ENCODE data around the gene MCC.

MCC gene

DNA sequence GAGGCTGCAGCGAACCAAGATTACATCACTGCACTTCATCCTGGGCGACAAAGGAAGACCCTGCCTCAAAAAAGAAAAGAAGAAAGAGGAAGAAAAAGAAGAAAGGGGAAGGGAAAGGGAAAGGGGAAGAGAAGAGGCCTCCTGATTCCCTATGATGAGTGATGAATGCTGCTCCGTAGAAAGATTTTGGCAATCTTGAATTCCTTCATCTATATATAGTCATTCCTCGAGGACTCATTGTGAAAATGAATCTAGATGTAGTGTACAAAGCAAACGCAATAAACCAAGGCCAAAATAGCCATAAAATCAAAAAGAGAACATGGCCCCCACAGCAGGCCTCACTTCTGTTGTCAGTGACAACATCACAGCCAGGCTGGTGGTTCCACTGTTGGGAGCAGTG, 293.7 kb downstream of the MCC start:
- no peak for DNase-seq

DNA sequence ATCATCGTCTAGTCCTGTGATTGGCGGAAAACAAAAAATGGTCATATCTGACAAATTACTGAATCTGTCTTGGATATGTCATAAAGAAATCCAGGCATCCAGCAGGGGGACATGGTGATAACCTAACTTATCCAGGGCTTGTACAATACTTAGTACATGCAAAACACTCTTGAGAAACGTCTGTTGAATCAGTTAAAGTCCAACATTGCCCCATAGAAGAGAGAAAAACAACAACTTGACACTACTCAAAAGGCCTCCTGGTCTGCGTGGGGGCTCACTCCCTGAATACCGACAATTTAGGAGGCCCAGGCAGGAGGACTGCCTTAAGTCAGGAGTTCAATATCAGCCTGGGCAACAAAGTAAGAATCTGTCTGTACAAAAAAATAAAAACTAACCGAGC, 294.1 kb downstream of the MCC start:
- DNase-seq = no peak

DNA sequence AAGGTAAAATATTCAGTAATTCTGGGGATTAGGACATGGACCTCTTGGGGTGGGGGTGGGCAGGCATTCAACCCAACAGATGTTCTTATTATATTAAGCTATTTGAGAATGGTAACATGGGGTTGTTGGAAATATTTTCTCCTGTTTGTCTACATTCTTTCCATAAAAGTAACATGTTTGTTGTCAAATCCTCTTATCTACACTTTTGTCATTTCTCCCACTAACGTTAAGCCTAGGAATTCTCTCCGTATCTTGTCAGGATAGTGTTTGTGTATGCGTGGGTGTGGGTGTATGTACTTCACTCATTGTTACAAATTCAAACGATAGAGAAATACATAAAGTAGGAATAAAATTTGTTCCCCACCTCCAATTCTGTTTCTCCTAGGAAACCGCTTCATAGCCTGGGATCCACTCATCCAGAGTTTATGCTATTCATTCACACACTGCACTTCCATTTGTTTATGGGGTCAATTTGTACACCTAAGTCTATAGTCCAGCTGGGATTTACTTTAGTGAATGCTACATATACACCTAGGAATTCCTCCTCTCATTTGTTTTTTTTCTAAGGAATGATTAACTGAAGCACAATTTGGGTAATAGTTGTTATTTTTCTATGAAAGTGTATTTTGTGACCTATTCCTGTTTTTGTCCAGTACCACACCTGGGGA, 294.8 kb downstream of the MCC start:
- DNase-seq = no peak

DNA sequence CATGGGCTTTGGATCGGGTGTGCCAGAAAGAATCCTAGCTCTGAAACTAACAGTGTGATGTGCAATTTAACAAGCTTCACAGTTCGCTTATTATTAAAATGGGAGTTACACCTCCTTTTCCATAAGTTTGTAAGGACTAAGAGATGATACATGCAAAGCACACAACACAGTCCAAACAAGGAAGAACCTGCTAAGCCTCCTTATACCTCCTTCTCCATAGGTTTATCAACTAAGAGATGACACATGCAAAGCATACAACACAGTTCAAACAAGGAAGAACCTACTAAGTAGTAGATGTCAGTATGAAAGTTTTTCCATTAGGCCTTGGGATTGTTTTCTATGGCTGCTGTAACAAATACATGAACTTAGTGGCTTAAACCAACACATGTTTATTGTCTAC, 295.7 kb downstream of the MCC start:
- DNase-seq = no peak

DNA sequence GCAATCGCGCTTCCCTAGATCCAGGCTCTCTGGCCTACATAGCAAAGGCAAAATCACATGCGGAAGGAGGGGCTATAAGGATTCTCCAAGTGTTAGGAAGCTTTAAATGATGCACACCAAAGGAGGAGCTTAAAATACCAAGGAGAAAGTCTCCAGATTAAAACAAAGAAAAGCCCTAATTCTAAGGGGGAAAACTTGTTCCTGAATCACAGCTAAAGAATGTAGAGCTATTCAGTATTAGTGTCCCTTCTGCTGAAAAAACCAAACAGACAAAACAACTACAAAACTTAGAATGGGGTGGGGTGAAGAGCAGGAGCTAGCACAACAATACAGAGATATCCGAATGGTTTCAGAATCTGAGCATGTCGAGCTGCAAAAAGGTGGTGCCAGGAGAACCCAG, 297.9 kb downstream of the MCC start:
- no peak for DNase-seq

DNA sequence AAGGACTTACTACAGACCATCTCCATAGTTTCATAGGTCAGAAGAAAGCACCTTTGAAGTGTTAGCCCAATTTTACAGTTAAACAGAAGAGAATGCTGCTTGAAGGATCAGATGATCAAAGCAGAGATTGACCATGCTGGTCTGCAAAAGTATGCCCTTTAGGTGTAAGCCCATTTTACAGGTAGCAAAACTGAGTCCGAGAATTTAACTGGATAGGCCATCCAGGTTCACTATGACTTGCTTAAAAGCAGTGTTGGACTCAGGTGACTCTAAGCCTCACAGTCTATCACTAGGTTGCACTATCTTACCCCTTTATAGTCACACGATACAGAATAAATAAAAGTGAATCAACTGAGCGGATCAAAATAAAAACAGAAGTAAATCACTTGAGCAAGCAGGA, 299.0 kb downstream of the MCC start:
- DNase-seq = no peak

DNA sequence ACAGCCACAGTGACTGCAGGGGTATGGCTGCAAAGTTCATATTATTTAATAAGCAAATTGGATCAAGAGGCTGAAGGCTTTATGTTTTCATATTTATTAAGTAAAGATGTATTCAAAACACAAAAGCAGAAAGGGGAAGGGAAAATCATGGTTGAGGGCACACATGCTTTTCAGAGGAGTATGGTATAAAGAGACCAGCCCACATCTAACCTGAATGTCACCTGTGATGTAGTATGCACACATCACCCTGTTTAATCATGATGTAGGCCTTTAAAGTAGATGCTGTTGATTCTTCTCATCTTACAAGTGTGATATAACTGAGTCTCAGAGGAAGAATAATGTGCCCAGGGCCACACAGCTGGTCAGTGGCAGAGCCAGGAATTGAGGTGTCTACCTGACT, 299.8 kb downstream of the MCC start:
- no peak for DNase-seq

DNA sequence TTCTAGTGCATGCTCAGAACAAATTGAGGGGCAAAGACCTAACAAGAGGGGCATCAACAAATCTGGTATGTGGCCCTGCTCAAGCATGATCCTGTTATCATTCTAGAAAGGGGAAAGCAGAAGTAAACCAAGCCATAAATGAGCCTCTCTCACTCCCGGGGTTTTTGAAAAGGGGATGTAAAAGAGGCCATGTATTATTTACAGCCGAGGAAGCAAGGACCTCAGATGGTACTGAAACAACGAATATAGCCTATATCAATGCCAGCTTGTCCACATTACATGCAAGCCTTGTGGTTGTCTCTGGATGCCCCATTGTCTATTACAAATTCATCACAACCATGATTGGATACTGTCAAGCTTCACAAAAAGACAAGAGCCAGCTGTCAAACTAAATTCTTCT, 300.3 kb downstream of the MCC start:
- DNase-seq = no peak

DNA sequence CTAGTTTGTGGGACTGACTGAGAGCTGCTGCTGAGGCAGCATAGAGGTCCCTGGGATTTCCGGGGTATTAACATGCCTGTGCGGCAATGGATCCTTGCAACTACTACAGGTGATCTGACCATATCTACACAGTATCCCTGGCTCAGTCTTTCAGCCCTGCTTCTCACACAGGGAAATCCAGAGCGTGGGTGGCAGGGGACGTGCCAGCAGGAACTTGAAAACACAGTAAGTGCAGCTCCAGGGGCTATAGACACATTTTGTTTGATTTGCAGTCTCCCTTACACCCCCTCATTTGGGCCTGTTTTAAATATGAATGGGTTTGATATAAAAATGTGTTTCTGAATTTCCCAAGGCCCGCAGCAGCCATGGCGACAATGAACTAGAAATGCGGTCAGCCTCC, 302.2 kb downstream of the MCC start:
- no peak for DNase-seq

DNA sequence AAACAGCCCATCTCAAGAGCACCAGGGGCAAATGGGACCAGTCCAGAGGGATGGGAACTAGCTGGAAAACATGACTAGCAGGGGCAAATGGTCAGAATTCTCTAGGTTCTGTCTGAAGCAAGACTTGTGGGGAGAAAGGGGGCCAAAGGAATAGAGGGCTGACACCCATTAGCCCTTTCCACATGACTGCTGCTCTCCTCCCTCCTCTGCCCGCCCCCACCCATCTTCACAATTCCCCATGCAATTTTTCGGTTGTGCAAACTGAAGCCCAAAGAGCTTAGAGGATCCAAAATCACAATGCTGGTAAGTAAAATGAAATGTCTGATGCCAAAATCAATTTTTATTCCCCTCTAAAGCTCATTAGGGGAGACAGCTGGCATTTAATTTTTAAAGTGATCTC, 304.6 kb downstream of the MCC start:
- no peak for DNase-seq

DNA sequence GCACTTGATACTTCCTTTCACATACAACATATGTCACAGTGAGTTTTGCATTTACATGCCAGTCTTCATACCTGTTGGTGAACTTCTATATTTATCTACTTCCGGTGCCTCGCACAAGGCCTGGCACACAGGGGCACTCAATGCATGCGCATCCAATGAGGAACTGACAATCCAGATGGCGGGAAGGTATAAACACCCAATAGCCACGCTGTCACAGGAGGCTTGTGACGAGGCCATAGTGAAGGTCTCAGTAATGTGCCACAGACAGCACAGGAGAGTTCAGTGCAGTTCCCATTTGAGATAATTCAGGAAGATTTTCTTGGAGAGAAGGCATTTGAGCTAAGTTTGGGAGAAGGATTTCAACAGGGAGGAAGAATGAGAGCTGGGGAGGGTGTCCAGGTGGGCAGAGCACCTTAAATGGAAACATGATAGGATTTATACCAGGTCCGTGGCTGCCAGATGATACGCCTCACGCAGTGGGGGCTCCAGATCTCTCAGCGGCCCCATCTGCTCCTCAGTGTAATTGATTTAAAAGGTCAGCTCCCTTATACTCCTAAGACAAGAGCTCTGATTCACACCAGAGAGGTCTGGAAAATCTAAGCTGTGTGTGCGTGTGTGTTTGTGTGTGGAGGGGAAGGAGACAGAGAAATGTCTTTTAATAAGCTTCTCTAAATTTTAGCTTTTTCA, 305.5 kb downstream of the MCC start:
- no peak for DNase-seq

DNA sequence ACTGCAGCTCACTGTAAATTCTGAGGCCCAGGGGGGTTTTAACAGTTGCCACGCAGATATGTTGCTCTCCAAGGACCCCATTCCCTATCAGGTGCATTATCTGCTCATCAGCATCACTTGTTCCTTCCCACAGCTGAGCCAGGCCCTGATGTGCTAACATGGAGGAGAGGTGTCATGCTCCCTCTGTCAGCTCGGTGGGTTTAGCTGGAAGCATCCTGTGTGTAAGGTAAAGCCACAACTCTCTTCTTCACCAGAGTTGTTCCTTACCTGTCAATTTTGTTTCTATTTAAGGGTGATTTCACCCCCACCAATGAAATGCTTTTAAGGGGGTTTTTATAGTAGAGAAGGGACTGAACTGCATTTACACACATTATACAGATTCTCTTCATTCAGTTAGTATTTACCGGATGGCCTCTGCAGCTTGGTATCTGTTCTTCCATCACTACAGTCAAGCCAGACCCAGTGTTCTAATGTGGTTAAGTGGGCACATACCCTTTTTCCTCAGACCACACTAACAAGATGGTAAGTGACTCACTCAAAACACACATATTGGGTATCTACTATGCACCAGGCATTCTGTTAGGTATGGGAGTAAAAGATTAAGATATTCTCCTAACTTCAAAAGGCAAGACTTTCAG, 306.3 kb downstream of the MCC start:
- DNase-seq = no peak

DNA sequence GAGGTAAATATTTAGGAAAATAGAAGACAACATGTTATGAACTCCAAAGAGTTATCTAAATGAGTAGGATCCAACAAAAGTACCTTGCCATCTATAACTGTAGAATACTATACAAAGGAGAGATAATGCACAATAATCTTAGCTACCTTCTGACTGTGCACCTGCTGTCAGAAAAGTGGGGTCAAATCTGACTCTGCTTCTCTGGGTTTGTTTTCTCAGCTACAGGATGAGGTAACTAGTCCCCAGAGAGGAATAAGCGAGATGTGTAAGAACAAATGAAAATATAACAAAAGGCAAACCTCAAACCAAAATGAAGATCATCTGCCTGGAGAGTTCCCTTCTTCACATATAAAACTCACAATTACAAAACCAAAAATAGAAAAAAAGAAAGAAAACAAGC, 306.8 kb downstream of the MCC start:
- no peak for DNase-seq

DNA sequence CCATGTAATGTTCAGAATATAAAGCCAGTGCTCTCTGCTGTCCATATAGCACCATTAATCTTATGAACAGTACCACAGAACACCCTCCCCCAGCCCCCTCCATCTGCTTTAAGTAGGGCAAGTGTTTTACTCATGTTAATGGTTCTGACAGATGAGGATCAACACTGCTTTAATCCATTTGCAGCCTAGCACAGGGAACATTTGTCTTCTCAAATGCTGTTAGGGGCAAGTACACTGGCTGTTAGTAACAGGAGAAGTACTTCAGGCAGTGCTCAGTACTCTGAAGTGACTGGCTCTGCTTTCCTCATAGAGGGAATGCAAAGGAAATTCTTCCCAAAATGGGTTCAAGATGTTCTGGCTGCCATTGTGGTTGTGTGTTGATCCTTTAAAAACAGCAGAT, 309.1 kb downstream of the MCC start:
- DNase-seq = no peak

DNA sequence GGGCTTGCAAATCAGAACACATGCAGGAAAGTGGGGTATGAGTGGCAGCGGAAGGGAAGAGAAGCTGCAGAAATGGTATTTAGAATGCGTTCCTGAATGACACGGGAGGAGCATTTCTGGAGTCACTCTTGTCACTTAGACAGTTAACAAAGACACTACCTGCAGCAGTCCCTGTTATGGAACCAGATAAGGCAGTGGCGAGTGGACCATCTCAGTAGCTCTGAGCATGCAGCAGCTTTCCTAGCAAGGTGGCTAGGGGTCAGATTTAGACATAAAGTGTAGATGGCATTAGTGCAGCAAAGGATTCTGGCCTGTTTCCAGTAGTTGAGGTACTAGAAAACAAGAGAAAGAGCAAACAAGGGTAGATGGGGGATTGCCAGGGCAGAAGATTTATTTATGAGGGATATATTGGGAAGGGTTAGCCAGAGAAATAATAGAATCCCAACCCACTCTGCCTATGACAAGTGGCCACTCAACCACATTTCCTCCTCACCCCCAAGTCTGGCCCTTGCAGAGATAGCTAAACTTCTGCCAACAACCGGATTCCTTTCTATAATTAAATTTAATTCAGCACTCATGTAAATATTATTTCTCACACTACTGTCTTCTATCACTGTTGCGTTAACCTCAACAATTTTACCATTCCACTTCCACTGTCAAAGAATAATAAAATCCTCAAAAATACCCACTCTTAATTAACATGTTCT, 310.0 kb downstream of the MCC start:
- DNase-seq = no peak

DNA sequence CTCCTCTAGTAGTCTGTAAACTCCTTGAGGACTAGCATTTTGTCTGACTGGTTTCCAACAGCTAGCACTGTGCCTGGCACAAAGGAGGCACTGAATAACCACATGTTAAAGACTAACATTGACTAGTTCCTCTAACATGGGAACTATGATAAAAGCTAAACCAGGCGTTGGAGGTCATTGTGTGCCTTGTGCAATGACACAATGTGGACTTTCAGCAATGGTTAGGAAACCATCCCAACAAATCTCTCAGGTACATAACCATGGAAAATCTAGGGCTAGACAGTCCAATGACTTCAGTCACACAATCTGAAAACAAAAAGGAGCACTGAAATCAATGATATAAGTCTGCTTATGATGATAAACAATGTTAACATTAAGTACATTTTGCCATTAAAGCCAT, 311.0 kb downstream of the MCC start:
- no peak for DNase-seq

DNA sequence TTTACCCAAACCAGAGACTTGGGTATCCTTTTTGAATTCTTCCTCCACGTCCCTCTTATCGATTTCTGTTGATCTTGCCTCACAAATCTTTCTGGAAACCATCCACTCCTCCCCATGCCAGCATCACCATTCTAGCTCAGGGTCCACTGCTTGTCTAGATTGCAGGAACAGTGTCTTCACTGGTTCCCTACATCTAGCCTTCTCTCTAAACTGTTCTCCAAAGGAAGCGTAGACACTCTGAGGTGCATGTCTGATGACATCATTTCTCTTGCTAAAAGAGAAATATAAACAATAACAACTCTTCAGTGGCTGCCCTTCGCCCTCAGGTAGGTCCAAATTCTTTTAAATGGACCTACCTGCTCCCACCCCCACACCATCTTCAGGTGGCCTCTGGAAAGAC, 311.5 kb downstream of the MCC start:
- no peak for DNase-seq

DNA sequence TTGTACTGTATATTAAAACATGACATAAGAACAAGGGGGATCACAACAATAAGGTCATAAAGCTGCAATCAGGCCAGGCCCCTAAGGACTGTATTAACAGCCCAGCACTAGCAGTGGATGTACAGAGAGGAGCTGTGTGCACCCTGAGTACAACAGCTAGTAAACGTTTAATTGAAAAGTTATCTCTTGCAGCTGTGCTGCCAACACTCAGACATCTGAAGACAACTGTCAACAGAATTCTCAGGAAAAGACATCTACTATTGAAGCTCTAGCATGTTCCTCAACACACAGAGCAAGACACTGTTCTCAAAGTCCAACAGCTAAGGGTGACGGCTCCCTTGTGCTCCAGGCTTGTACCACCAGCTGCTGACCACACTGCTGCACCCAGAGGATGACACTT, 312.1 kb downstream of the MCC start:
- DNase-seq = no peak

DNA sequence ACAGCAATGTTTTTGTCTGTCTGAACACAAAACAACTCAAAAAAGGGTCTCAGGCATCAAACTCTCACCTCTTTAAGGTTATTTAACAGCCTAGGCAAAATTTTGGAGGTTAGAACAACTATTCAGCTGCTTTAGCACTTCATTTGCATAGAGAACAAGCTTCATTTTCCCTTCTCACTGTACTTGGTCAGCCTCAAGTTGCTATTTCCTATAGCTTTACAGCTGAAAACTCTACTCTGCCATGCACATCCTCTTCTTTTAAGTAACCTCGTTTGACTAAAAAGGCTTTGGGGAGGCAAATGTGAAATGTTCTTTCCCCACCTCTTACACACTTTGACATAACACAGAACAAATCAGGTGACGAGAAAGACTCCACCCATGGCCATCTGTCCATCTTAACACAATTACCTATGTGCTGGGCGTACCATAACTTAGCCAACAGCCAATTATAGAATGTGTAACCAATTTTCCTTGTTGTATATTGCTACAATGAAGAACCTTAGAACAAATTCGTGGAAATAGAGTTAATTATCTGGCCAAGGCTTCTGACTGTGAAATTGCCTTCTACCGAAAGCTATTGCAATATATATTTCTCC, 315.9 kb downstream of the MCC start:
- no peak for DNase-seq

DNA sequence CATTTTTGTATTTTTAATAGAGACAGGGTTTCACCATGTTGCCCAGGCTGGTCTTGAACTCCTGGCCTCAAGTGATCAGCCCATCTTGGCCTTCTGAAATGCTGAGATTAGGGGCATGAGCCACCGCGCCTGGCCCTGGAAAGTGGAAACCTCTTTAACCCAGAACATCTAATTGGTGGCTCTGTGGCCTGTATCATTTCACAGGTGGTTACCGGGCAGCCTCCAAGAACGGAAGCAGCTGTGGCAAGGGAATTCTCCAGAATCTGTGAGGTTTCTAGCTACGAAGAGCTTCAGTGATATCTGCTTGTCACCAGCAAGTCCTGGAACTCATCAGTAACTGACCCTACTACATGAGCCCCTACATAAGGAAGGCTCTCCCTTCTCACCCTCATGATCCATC, 316.7 kb downstream of the MCC start:
- no peak for DNase-seq

DNA sequence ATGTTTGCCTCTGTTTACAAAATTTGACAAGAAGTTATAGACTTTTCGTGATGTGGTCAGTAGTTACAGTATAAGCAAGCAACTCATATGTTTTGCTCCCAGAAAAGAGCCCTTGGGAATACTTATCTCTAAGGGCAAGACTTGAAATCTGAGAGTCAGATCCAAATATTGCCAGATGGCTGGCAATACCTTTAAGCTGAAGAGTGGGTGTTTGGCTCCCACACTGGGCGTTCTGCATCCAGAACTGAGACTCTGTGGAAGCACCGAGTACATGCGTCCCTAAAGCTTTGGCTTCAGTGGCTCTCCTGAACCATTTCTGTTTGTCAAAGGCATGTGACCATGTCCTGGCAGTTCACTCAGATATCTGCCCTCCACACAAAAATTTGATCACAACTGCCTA, 317.5 kb downstream of the MCC start:
- no peak for DNase-seq

DNA sequence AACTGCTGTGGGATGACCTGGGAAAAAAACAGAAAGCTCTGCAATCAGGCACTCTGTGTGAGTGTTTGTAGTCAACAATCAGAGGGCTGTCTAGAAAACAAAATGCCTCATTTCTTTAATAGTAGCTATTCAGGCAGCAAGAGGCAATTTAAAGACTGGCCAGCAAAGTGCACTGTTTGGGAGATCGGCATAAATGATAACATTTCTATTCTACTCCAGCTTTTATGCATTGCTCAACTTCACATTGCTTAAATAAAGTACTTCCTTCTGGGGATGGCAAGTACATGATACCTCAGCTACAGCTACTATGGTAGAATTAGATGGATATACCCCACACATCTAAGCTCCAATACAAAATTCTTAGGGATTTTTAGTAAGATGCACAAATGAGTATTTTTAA, 318.5 kb downstream of the MCC start:
- DNase-seq = no peak

DNA sequence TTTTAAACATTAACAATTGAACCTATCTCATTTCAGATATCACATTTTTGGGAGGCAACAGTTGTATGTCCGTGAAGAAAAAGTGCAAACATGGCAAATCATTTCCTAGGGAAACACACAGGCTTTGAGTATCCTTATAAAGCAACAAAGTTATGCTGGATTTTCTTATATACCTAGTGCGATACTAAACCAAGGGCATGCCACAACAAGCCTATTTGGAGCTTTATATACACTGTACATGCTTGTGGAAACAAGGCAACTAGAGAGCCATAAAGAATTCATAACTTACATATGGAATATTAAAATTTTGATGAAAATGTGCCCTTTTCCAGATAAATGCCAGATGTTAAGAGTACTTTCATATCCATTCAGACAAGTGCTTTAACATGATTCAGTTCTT, 320.3 kb downstream of the MCC start:
- no peak for DNase-seq

Data from activated naive CD4-positive, alpha-beta T cell treated with Interleukin-2 at 50 U/mL for 16 hours (primary cell).